ENCODE results near the gene CACNA2D4. TPM values are rescaled to one million over a fixed set of nuclear protein-coding genes. Genes with fewer than 3 reads are reported as not detected.

The CACNA2D4 gene
- total and polyA plus RNA-seq, 2 donors (not counting 1 experiment from before 2014, with no cell fraction given) = 0.68 to 0.99 TPM

- H3K9me3 ChIP-seq (ENCODE audit: control insufficient read depth, insufficient read depth, low read depth, low read length) = no peaks in the 10 kb centered on the region
- H2AFZ ChIP-seq (ENCODE audit: low read length) = no peak overlapping the region
- H3K4me2 ChIP-seq (ENCODE audit: extremely low read depth, insufficient read depth, low read length) = no peak overlapping the region
- no peak for DNase-seq (ENCODE audit: low read depth in 2 of 2)
- H3K9ac ChIP-seq (ENCODE audit: insufficient read depth, low read length) = no peak overlapping the region
- no peaks in the 10 kb centered on the region for H3K4me1 ChIP-seq (ENCODE audit: control insufficient read depth, extremely low read depth, insufficient read depth, low read length)
- H3K79me2 ChIP-seq (ENCODE audit: control insufficient read depth, insufficient read depth, low read length) = no peaks in the 10 kb centered on the region
- peaks cover 16% of the 10 kb centered on the region for H3K27me3 ChIP-seq (ENCODE audit: control insufficient read depth, insufficient read depth, low read length)
- no peak for TF ChIP-seq EZH2 (IDR thresholded peaks at IDR 0.05; ENCODE audit: low read length, missing control alignments)
- no peak for TF ChIP-seq CTCF (conservative IDR thresholded peaks at IDR 0.05 in 1 of 2, IDR thresholded peaks at IDR 0.05 in 1 of 2; ENCODE audit: low read depth in 1 of 2, low read length in 2 of 2)
- H3K4me3 ChIP-seq (replicated peaks in 1 of 4; ENCODE audit: control extremely low read depth in 1 of 4, insufficient read depth in 1 of 4, low read depth in 3 of 4, low read length in 4 of 4) = no peak overlapping the region
- no peaks in the 10 kb centered on the region for H3K36me3 ChIP-seq (ENCODE audit: control insufficient read depth, insufficient read depth, low read length)
- H4K20me1 ChIP-seq (ENCODE audit: control insufficient read depth, extremely low read depth, insufficient read depth, low read length) = no peaks in the 10 kb centered on the region
- no peak overlapping the region for H3K27ac ChIP-seq (ENCODE audit: insufficient read depth, low read length)
Measured at GRCh38 chr12:1833596-1834028, 84.8 kb downstream of the CACNA2D4 start.

DNA sequence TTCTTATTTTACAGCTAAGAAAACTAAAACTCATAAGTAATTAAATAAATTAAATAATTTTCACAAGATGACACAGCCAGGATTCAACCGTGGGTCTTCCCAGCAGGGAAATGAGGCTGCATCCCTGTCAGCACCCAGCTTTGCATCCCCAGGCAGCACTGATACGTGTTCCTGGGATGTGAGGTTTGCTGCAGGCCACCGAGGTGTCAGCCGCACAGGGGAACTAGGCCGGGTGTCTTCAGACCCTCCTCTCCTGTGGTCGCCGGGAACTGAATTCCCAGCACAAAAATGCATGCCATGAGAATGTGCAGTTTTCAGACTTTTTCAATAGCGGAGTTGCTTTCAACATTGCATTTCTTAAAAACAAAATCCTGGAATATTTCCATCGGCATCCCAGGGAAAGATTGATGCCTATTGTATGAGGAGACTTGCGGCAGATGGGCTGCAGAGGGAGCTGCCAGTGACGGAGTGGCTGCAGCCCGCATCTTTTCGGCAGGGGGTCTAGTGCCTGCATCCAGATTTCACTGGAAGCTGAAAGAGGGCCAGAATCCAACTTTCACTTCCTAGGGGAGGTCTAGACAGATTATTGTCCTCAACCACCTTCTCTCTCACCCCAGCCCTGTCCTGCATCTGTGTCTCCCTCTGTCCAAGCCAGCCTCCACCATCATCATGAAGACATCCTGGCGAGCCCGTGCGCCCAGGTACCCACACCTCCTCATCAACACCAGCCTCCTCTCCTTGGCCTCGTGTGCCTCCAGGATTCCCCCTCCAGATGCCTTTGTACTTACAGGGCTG lies 85.5 kb downstream of the CACNA2D4 start:
- Histone ChIP-seq H3K36me3 (ENCODE audit: control insufficient read depth, insufficient read depth, low read length) (no peaks in the 10 kb centered on the region), H3K9ac (ENCODE audit: insufficient read depth, low read length) (no peak overlapping the region), H3K4me2 (ENCODE audit: extremely low read depth, insufficient read depth, low read length) (no peak overlapping the region), H3K4me3 (replicated peaks in 1 of 4; ENCODE audit: control extremely low read depth in 1 of 4, insufficient read depth in 1 of 4, low read depth in 3 of 4, low read length in 4 of 4) (no peak overlapping the region), H3K27me3 (ENCODE audit: control insufficient read depth, insufficient read depth, low read length) (peaks cover 16% of the 10 kb centered on the region), H3K9me3 (ENCODE audit: control insufficient read depth, insufficient read depth, low read depth, low read length) (no peaks in the 10 kb centered on the region), H3K79me2 (ENCODE audit: control insufficient read depth, insufficient read depth, low read length) (no peaks in the 10 kb centered on the region), H3K27ac (ENCODE audit: insufficient read depth, low read length) (no peak overlapping the region), H2AFZ (ENCODE audit: low read length) (no peak overlapping the region), H3K4me1 (ENCODE audit: control insufficient read depth, extremely low read depth, insufficient read depth, low read length) (no peaks in the 10 kb centered on the region), H4K20me1 (ENCODE audit: control insufficient read depth, extremely low read depth, insufficient read depth, low read length) (no peaks in the 10 kb centered on the region)
- DNase-seq (ENCODE audit: low read depth in 2 of 2) = no peak
- TF ChIP-seq EZH2 (IDR thresholded peaks at IDR 0.05; ENCODE audit: low read length, missing control alignments) (peak; percentile 29), CTCF (conservative IDR thresholded peaks at IDR 0.05 in 1 of 2, IDR thresholded peaks at IDR 0.05 in 1 of 2; ENCODE audit: low read depth in 1 of 2, low read length in 2 of 2) (no peak)

DNA sequence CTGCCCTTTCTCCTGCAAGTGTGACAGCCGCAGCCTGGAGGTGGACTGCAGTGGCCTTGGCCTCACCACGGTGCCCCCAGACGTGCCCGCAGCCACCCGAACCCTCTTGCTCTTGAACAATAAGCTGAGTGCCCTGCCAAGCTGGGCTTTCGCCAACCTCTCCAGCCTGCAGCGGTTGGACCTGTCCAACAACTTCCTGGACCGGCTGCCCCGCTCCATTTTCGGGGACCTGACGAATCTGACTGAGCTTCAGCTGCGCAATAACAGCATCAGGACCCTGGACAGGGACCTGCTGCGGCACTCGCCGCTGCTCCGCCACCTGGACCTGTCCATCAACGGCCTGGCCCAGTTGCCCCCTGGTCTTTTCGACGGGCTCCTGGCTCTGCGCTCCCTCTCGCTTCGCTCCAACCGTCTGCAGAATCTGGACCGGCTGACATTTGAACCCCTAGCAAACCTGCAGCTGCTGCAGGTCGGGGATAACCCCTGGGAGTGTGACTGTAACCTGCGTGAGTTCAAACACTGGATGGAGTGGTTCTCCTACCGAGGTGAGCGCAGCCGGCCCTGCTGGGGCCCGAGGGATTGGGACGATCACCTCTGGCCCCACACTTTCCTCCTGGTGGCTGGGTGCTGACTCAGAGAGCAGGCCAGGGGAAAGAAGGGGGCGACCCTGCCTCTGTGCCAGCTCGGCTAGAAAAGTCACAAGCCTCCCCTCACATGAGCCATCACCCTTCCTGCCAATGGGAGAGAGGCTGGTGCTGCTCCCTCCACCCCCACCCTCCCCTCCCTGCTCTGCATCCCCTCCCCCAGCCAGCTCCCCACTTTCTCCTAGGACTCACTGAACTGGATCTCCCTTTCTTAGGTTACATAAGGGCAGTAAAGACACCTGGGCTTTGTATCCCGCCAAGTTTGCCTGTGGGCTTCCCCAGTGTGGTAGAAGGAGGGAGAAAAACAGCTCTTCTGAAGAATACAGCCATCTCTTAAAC lies 87.2 kb downstream of the CACNA2D4 start:
- H2AFZ ChIP-seq (ENCODE audit: low read length) = no peak overlapping the region
- H3K4me3 ChIP-seq (replicated peaks in 1 of 4; ENCODE audit: control extremely low read depth in 1 of 4, insufficient read depth in 1 of 4, low read depth in 3 of 4, low read length in 4 of 4) = no peak overlapping the region
- no peak overlapping the region for H3K27ac ChIP-seq (ENCODE audit: insufficient read depth, low read length)
- peak; percentile 54 to 57 for DNase-seq (ENCODE audit: low read depth in 2 of 2)
- peaks cover 16% of the 10 kb centered on the region for H3K27me3 ChIP-seq (ENCODE audit: control insufficient read depth, insufficient read depth, low read length)
- H4K20me1 ChIP-seq (ENCODE audit: control insufficient read depth, extremely low read depth, insufficient read depth, low read length) = no peaks in the 10 kb centered on the region
- TF ChIP-seq CTCF (conservative IDR thresholded peaks at IDR 0.05 in 1 of 2, IDR thresholded peaks at IDR 0.05 in 1 of 2; ENCODE audit: low read depth in 1 of 2, low read length in 2 of 2) (no peak), EZH2 (IDR thresholded peaks at IDR 0.05; ENCODE audit: low read length, missing control alignments) (peak; percentile 31)
- H3K9ac ChIP-seq (ENCODE audit: insufficient read depth, low read length) = no peak overlapping the region
- no peaks in the 10 kb centered on the region for H3K9me3 ChIP-seq (ENCODE audit: control insufficient read depth, insufficient read depth, low read depth, low read length)
- H3K4me2 ChIP-seq (ENCODE audit: extremely low read depth, insufficient read depth, low read length) = no peak overlapping the region
- no peaks in the 10 kb centered on the region for H3K4me1 ChIP-seq (ENCODE audit: control insufficient read depth, extremely low read depth, insufficient read depth, low read length)
- H3K36me3 ChIP-seq (ENCODE audit: control insufficient read depth, insufficient read depth, low read length) = no peaks in the 10 kb centered on the region
- H3K79me2 ChIP-seq (ENCODE audit: control insufficient read depth, insufficient read depth, low read length) = no peaks in the 10 kb centered on the region
